UCSD-AML1 (cell line): Measurements from ENCODE around the gene GABRR2.

Experiments used
- DNase-seq: peaks from one replicate; lab custom pipeline; 2025; ENCODE audit not compliant: unreplicated experiment; lab: John Stamatoyannopoulos, UW

GABRR2 gene

GRCh38 chr6:89315249-89315885 is at the start of gene GABRR2:
Gene GABRR2, minus strand, starts transcription at chr6:89315299. Its CDS starts 134 bp downstream, at chr6:89315165.
- no peak for DNase-seq

GRCh38 chr6:89364586-89364985 is 49.5 kb upstream of the GABRR2 start:
- no peak for DNase-seq

- no peak for DNase-seq
These were observed 46.1 kb upstream of the GABRR2 start for GRCh38 chr6:89361171-89361570.

- no peak for DNase-seq
These were observed 45.4 kb upstream of the GABRR2 start for GRCh38 chr6:89360415-89360999.

GRCh38 chr6:89359561-89359960 is 44.5 kb upstream of the GABRR2 start:
- no peak for DNase-seq

GRCh38 chr6:89357390-89357789 is 42.3 kb upstream of the GABRR2 start:
- no peak for DNase-seq

- DNase-seq = no peak
These were observed 41.6 kb upstream of the GABRR2 start for GRCh38 chr6:89356642-89357170.

GRCh38 chr6:89355511-89356194 is 40.6 kb upstream of the GABRR2 start:
- DNase-seq = no peak

- no peak for DNase-seq
These were observed 38.7 kb upstream of the GABRR2 start for GRCh38 chr6:89353702-89354392.

- DNase-seq = no peak
These were observed 38.0 kb upstream of the GABRR2 start for GRCh38 chr6:89353118-89353556.

GRCh38 chr6:89352278-89353117 is 37.4 kb upstream of the GABRR2 start, which contains the start of gene UBE2J1:
Gene UBE2J1, minus strand, starts transcription at chr6:89352722. Its CDS starts 153 bp downstream, at chr6:89352569.
- peak; percentile 88 for DNase-seq

- no peak for DNase-seq
These were observed 36.7 kb upstream of the GABRR2 start for GRCh38 chr6:89351671-89352277.

- peak; percentile 15 for DNase-seq
These were observed 35.3 kb upstream of the GABRR2 start for GRCh38 chr6:89350281-89350966.

GRCh38 chr6:89348372-89348771 is 33.3 kb upstream of the GABRR2 start:
- DNase-seq = no peak

- DNase-seq = no peak
These were observed 32.7 kb upstream of the GABRR2 start for GRCh38 chr6:89347825-89348224.

GRCh38 chr6:89346433-89346832 is 31.3 kb upstream of the GABRR2 start:
- DNase-seq = no peak

GRCh38 chr6:89339565-89339964 is 24.5 kb upstream of the GABRR2 start:
- no peak for DNase-seq

- no peak for DNase-seq
These were observed 20.1 kb upstream of the GABRR2 start for GRCh38 chr6:89335164-89335563.

- DNase-seq = no peak
These were observed 15.8 kb upstream of the GABRR2 start for GRCh38 chr6:89330910-89331309.
